Dedifferentiated amniotic fluid mesenchymal stem cell (primary cell): ENCODE data around the gene NALF2.

ENCODE experiments used
- DNase-seq: peaks from one replicate; pipeline ENCODE4 v3.0.0-alpha.2; 2016; ENCODE audit errors: extremely low spot score

The NALF2 gene

GRCh38 chrX:69503782-69504625 is at the start of gene NALF2:
Gene NALF2, plus strand, starts transcription at chrX:69504326. Its CDS starts 957 bp downstream, at chrX:69505283.
- no peak for DNase-seq

DNA sequence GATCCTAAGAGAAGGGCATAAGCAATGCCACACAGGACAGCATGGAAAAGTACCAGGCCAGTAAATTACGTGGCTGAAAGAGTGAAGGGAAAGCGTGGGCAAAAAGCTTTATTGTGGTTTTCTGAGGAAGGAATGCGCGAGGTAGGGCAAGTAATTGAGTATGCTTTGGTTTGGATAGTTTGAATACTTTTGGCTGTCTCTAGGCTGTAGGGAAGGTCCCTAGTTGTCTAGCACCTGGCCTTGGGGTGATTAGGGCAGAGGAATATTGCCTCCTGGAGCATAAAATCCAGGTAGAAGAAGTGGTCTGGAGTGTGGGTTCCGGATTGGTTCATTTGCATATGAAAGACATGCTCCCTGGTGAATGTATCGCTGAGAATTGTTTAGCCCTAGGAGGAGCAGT is 46.4 kb upstream of the NALF2 start:
- no peak for DNase-seq

DNA sequence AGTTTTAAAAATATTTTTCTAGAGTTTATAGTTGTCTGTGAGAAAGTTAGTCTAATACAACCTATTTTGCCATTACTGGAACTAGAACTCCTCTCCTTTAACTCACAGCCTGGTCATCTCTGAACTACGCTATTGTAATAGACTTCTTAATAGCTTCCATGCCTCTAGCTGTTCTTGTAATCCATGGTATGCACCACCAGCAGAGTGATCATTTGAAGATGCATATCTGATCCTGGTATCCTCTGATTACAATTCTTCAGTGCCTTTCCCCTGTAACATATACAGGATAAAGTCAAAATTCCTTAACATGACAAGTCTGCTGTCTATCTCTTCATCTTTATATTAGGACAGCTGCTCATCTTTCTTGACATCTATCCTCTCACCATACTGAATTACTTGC is 37.6 kb upstream of the NALF2 start:
- no peak for DNase-seq

GRCh38 chrX:69469975-69470374 is 34.2 kb upstream of the NALF2 start:
- DNase-seq: no peak

DNA sequence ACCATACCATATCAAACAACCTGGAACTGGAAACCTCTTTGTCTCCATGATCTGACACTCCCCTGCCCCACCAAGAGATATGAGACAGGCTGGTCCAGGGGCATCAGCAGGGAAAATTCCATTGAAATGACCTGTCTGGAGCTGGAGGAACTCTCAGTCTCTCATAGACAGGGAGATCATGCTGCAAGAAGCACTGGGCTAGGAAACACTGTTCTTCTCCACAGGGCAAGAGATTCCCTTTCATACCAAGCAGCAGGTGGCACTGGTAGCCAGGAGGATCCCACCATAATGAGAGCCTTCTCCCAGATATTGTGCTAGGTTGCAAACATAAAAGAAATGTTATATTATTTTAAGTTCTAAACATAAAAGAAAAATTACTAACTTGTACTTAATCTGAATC is 14.5 kb upstream of the NALF2 start:
- DNase-seq: no peak

DNA sequence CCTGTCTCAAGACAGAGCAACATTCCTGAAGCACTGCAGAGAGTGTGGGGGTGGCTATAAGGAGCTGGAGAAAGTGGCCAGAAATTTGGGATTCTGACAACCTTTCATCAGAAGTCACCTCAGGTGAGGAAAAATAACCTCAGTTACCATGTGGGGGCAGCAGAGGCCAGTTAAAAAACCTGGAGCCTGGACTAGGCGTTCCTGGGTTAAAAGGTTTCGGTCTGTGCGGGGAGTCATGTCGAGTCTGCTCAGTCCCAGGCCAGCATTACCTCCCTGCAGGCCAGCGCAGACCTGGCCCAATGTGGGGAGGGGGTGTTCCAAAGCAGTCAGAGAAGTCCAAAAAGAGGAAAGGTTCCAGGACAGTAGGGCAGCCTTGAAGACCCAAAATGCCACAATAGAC is 10.9 kb upstream of the NALF2 start:
- DNase-seq: no peak

DNA sequence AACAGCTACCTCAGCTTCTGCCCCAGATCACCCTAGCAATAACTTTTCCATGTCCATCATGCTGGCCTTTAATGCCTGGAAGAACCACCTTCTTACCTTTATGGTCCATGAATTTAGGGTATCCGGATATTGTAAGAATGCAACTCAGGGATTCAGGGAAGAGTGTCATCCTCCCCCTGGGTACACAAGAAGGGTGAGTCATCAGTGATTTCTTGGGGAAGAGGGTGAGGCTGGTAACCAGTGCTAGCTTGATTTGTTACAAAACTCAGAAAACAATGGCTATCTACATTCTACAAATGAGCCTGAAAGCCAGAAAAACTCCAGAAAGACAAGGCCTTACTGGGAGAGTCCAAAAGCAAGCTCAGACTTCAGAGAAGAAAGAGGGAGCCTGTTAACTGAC is 10.4 kb upstream of the NALF2 start:
- no peak for DNase-seq

GRCh38 chrX:69496183-69496582 is 7.9 kb upstream of the NALF2 start:
- DNase-seq: no peak

GRCh38 chrX:69501429-69501828 is 2.7 kb upstream of the NALF2 start:
- no peak for DNase-seq

DNA sequence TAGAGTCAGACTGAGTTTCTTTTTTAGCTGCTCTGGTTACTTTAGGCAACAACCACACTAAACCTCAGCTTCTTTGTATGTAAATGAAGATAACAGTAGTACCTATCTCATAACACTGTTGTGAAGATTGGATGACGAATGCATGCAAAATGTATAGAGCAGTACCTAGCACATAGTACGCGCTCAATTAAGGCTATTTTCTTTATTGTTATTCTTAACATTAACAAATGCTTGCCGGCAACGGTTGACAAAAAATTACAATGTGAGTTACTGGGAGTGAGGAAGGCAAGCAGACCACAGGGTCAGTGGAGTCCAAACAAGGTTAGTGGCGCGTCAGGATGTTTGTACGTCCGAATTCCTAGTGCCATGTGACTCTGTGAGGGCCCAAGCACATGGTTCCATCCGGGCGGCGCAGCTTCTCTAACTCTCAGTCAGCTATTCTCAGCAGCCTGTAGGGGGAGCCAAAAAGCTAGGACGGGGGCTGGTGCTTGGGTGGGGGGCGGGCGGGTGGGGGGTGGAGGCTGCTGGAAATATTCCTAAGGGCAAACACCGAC is 821 bp upstream of the NALF2 start:
- no peak for DNase-seq

DNA sequence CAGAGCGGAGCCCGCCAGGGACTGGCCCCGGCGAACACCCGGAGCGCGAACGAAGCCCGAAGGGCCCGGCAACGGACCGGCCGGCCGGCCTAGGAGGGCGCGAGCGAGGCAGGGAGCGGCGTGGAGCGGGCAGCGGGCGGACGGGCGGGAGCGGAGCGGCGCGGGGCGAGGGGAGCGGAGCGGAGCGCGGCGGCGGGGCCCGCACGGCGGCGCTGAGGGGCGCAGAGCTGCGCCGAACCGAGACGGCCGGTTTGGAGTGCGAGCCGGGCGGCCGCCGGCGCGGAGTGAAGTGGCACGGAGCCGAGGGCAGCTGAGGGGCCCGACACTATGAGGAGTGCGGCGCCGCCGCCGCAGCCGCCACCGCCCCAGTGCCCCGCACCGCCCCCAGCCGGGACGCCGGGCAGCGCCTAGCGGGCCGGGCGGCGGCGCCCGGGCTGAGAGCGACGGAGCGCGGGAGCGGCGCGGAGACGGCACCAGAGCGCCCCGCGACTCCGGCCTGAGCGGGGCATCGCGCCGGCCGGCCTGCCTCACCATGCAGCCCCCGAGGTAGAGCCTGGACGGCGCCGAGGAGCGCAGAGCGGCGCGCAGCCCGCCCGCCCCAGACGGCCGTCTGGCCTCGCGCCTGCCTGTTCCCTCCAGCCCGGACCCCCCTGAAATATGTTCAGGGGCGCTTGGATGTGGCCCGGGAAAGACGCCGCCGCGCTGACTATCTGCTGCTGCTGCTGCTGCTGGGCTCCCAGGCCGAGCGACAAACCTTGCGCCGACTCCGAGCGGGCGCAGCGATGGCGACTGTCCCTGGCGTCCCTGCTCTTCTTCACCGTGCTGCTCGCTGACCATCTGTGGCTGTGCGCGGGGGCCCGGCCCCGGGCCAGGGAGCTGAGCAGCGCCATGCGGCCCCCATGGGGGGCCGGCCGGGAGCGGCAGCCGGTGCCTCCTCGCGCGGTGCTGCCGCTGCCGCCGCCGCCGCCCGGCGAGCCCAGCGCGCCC is 793 bp downstream of the NALF2 start:
- no peak for DNase-seq

DNA sequence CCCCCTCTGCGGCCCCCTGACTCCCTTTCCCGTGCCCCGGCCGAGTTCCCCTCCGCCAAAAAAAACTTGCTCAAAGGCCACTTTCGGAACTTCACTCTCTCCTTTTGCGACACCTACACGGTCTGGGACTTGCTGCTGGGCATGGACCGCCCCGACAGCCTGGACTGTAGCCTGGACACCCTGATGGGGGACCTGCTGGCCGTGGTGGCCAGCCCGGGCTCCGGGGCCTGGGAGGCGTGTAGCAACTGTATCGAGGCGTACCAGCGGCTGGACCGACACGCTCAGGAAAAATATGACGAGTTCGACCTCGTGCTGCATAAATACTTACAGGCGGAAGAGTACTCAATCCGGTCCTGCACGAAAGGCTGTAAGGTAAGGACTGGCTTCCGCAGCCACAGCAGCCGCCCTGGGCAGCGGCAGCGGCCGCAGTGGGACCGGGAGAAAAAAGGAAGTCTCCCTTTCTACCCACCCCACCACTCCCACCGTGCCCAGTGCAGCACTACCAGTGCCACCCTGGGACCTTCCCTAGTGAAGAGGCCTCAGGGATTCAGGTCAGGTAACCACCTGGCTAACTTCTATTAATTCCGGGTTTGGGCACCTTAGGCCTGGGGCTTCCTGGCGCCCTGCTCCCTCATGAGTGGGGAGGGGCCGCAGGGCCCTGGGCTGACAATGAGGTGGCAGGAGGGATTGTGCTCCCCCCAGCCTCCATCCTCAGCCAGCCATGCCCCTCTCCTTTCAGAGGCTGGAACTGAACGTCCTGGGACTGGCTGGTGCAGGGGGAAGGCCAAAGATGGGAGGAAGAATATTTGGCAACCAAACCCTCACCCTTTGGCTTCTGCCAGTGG is 1.9 kb downstream of the NALF2 start:
- DNase-seq: no peak

DNA sequence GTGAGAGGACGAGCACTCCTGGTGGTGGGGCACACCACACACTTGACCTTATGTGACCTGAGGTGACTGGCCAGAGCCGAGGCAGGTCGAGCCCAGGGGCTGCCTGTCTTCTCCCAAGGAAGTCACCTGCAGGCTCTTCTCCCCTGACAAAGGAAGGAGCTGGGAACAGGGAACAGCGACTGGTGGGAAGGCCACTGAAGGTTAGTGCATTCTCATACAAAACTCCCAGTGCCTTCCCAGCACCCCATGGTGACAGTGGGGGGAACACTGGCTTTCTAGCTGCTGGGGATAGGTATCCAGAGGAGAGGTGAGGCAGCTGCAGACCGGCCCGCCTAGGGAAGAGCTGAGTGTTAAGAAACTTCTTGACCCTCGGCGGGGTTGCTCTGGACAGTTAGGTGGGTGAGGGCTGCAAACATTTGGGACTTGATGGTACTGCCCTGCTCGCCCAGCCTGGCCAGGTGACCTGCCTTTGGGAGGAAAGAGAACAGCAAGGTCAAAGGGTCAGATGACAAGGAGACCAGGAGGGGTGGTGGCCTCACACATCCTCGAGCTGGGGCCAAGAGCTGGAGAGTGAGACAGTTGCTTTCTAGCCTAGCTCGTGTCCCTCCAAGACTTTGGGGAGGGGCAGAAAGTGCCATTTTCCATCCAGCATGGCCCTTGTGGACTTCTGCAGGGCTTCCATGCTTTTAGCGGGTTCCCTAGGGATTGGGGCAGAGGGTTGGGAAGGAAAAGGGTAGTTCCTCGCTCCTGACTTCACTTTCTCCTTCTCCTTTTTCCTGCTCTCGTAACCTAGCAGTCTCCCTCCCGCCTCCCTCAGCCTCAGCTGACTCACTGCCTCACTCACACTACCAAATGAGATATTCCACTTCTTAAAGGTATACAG is 2.7 kb downstream of the NALF2 start:
- no peak for DNase-seq

DNA sequence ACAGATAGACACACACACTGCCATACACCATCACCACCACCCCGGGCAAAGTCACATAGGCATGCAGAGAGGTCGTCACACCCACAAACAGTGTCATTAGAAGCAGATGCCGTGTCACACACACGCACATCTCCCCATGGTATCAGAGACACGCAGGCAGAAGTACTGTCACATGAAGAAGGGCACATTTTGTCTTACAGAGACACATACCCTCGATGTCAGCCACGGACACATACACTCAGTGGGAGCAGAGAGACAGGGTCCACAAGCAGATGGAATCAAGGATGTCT is 3.3 kb downstream of the NALF2 start:
- DNase-seq: no peak

DNA sequence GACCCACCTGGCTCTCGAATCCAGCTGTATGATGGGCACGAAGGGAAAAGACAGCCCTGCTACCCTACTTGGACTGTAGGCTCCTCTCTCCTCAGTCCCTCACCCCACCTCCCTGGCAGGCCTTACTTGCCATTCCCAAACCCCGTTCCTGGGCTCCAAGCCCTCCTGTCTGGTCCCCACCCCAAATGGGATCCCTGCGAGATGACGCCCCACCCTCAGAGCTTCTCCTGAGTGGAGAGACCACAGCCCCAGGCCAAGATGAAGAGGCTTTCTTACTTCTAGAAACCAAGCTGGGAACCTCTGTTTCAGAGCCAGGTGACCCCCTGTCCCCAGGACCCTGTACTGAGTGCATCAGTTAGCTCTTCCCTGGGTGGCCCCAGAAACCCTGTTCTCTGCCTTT is 4.5 kb downstream of the NALF2 start:
- DNase-seq: no peak

DNA sequence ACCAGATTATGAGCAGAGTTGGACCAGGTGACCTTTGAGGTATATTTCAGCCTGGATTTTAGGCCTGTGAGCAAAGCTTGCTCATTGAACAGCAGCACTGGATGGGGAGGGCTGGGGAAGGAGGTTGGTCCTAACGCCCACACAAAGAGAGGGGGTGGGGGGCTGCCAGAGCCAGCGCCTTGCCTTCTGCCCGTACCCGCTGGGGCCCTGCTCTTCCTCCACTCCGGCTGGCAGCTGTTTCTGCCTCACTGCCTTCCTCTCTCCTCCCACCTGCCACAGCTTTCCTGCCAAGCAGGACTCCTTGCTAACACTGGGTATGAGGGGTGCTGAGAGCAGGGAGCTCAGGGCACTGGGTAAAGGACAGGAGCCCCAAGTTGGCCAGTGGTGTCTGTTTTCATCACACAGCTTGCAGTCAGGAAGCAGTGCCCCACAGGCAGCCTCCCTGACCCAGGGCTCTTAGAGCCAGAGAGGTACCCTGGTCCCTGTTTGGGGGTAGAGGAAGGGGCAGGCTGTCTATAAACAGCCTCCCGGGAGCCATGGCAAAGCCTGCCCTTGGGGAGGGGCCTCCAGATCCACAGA is 6.1 kb downstream of the NALF2 start:
- DNase-seq: no peak

- no peak for DNase-seq
Observed at GRCh38 chrX:69510914-69511513, 6.9 kb downstream of the NALF2 start.

GRCh38 chrX:69522052-69522451 is 17.9 kb downstream of the NALF2 start:
- no peak for DNase-seq

- DNase-seq: no peak
Observed at GRCh38 chrX:69523314-69523713, 19.2 kb downstream of the NALF2 start.

DNA sequence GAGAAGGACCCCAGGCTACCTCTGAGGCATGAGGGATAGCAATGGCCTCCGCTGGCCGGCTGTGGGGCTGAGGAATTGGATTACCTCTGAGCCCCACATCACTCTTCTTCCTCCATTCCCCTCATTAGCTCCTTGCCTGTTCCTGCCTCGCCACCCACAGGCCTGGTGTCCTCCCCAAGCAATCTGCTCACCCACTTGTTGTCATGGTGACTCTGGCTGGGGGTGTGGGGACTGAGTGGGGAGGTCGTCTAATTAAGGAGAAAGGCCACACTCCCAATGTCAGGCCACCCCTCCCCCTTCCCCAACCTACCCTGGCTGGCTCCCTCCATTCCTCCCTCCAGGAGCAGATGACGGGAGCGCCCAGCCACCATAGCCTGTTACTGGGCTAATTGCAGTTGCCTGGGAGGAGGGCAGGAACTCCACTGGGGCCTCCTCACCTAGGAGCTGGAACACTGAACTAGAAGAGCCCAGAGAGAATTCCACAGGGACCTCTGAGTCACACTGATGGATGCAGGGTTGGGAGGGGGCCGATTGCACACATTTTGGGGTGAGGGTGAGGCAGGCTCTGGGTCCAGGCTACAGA is 20.7 kb downstream of the NALF2 start:
- no peak for DNase-seq
